Suppressor macrophage (primary cell): ENCODE measurements around the gene RSAD2.
A peak's percentile ranks its signal among the peaks of the same experiment; 100 is the strongest.
"Not testable (repeated sequence)": the region's sequence is repeated elsewhere in the genome, so short reads cannot be mapped to it uniquely, and the experiment has no call there.

Experiments used
- DNase-seq, 4 experiments: peaks; one replicate each; pipeline ENCODE4 v3.0.0-alpha.2; 2020 to 2022

Gene RSAD2

GRCh38 chr2:6927753-6928152, 50.2 kb downstream of the RSAD2 start:
- no peak for DNase-seq

- no peak for DNase-seq
Measured at GRCh38 chr2:6928452-6928851, 50.9 kb downstream of the RSAD2 start.

DNA sequence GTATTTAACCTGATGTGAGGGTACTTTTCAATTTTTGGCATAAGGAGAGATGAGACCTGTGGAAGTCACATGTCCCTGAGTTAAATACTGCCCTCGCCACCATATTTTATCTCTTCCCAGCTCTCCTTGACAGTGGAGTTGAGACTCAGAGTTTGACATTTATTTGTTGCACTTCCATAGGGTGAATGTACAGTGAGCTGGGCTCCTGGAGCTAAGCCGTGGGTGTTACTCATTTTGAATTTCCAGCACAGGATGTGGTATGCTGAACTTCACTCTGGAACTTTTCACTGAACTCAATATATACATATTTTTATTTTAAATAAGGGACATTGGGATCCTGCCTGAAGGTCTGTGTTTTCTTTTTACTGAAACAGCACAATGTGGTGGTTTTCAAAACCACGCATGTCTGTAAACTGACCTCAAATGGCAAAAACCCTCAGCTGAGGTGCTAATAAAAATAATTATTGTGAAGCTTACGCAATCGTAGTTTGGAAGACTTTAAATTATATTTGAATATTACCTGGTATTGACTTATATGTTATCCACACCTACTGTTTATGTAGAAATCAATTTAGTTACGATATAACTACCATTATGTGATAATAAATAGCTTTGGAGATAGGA, 51.7 kb downstream of the RSAD2 start:
- no peak for DNase-seq

GRCh38 chr2:6930923-6931647, 53.5 kb downstream of the RSAD2 start:
- no peak for DNase-seq

DNA sequence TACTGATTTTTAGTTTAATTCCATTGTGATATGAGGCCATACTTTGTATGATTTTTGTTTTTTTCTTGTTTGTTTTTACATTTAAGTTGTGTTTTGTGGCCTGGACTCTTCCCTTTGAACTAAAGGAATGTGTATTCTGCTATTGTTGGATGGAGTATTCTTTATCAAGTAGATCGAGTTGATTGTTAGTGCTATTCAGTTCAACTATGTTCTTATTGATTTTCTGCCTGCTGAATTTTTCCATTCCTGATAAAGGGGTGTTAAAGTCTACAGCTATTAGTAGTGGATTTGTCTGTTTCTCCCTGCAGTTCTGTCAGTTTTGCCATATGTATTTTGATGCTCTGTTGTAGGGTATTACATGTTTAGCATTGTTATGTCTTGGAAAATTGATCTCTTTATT, 54.2 kb downstream of the RSAD2 start:
- no peak for DNase-seq

GRCh38 chr2:6932206-6932605, 54.6 kb downstream of the RSAD2 start:
- no peak for DNase-seq

- DNase-seq, result no peak
Measured at GRCh38 chr2:6932828-6933227, 55.3 kb downstream of the RSAD2 start.

- DNase-seq, result peak in 2 of 4 experiments; percentile 7 to 31
Measured at GRCh38 chr2:6933911-6934310, 56.3 kb downstream of the RSAD2 start.

DNA sequence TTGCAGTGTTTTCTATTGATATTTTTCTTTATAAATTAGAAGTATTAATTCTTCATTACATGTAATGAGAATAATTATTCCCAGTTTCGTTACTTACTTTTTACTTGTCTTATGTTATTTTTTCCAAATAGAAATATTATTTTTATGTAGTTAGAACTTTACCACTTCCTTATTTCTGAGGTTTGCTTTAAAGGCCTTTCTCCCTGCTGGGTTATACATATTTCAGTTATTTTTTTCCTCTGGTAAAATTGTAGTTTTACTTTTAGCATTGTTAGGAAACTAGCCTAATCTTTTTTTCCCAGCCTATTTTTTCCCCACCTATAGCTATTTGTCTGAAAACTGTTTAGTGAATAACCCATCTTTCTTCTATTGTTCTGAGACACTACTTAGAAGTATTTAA, 56.8 kb downstream of the RSAD2 start:
- peak in 2 of 4 experiments; percentile 10 to 26 for DNase-seq

GRCh38 chr2:6934758-6935651, 57.4 kb downstream of the RSAD2 start:
- peak in 3 of 4 experiments; percentile 29 to 51 (median 35) for DNase-seq

GRCh38 chr2:6935652-6936020, 58.1 kb downstream of the RSAD2 start:
- DNase-seq, result not testable (repeated sequence)

DNA sequence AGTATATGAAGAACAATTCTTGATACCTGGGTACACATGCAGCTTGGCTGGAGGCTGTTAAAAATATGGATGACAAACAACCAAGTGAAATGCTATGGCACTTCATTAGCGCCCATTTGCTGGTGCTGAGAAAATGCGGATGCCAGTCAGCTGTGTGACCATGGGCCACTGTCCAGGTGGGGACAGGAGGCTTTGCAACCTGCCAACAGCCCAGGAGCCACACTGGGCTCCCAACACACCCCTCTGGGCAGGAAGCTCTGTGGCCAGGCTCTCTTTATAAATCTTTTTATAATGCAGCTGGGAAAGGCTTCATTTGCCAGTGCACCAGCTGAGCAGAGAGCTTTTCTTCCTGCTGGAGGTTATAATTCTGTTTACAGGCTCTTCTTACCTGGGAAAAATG, 59.6 kb downstream of the RSAD2 start:
- no peak for DNase-seq

DNA sequence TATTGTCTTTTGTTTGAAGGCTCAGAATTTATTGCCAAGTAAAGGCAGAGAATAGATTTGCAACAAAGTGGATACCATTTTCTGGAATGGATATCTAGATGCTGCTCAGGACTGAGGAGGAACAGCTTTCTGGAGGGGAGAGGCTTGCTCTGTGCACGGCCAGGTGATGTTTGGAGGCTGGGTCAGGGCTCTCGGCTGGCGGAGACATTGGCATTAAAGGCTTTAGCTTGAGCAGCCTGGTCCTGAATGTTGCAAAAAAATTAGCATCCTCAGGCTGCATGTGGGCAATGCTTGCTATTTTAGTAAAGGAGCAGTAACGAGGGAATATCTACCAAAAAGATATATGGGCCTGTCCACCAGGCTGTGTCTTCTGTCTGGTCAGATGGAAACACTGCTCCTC, 60.0 kb downstream of the RSAD2 start:
- DNase-seq, result no peak

- DNase-seq, result no peak
Measured at GRCh38 chr2:6939071-6939470, 61.5 kb downstream of the RSAD2 start.

DNA sequence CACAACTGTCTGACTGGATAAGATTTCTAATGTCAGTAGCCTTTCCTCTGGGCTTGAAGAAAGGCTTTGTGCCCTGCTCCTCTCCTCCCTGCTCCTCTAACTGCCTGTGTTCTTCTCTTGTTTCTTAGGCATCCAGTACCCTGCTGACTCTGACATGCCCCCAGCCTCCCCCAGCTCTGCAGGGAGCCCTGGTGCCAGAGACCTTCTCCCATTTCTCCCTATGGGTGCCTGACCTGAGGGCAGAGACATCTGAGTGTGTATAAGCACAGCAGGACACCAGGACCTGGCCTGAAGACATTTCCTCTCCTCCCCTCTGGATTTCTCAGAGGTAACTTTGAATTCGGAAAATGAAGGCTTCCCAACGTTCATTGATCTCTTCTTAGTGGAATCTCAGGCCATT, 63.2 kb downstream of the RSAD2 start:
- DNase-seq, result no peak

- no peak for DNase-seq
Measured at GRCh38 chr2:6941299-6942046, 63.9 kb downstream of the RSAD2 start.

- DNase-seq, result no peak
Measured at GRCh38 chr2:6942848-6943247, 65.3 kb downstream of the RSAD2 start.

- DNase-seq, result no peak
Measured at GRCh38 chr2:6943523-6943922, 65.9 kb downstream of the RSAD2 start.

DNA sequence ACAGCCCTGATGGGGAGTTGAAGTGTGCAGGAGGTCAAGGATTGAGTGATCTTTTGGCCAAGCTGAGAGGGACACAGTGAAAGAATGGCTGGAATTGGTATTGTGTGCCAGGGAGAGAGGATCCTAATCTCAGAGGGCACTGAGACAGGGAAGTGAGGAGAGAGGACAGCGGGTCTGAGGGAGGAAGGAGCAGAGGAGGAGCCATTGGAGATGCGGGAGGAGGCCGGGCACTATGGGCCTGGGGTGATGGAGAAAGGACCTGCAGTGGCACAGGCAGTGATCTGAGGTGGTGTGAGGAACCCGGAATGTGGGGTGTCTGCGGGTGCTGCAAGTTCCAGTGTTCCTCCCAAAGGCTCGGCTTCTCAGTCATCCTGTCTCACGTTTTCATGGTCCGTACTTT, 66.4 kb downstream of the RSAD2 start:
- no peak for DNase-seq

DNA sequence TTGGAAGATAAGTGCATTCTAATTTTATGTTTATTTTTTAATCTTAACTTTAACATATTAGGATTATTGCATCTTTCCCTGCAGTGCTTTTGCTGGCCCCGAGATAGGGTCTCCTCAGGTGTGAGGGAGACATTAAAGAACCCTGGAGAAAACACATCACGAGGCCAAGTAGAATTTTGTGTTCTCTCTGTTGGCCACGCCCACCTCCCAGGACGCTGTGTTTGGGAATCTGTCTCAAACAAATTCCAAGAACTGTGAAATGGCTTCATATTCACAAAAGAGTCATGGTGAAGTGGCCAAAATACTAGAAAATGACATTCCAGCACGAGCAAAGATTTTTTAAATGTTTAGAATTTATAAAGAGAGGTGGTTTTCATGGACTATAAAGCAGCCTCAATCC, 67.0 kb downstream of the RSAD2 start:
- no peak for DNase-seq

DNA sequence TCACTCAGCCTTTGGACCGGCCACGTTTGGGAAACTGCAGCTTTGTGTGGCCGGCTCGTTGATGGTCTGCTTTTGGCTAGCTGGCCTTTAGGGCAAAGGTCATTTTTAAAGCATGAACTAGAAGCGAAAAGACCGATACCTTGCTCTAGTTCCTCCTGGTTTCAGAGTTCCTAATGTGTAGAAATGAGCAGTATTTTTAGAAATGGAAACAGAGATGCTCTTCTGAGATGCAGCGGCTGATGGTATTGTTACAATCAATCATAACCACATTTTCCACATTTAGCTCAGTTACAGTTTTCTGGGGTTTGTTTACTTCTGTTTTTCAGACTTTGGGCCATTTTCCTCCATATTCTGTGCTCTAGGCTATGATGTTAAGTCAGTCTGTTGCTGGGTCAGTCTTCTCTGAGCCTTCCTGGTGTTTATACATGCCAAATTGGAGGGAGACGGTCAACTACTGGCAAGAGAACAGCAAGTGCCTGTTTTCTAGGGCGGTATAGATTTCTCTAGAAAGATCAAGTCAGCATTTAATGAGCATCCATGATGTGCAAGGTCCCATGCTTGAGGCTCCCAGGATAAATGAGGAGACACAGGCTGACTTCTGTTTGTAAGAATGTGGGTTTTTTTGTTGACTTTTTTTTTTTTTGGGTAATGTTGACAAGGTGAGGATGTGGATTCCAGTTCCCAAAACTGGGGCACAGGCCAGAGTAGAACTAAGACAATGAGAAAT, 67.7 kb downstream of the RSAD2 start:
- peak in 2 of 4 experiments; percentile 21 to 23 for DNase-seq

GRCh38 chr2:6945821-6946220, 68.2 kb downstream of the RSAD2 start:
- no peak for DNase-seq
